ENCODE measurements around the gene CLTA. TPM values are rescaled to one million over a fixed set of nuclear protein-coding genes. Genes with fewer than 3 reads are reported as not detected.
"Not testable (repeated sequence)": the region's sequence is repeated elsewhere in the genome, so short reads cannot be mapped to it uniquely, and the experiment has no call there.

Gene CLTA
- total RNA-seq, 4 donors from 2014 or later, result 48.4 to 86.7 (median 69.0) TPM

DNA sequence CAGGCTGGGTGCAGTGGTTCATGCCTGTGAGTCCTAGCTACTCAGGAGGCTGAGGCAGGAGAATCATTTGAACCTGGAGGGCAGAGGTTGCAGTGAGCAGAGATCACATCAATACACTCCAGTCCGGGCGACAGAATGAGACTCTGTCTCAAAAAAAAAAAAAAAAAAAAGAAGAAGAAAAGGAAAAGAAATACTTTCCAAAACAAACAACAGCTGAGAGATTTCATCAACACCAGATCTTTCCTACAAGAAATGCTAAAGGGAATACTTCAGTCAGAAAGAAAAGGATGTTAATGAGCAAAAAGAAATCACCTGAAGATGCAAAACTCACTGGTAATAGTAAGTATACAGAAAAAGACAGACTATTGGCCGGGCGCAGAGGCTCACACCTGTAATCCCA is 13.2 kb upstream of the CLTA start:
- in situ Hi-C loops (cut with MboI; ENCODE audit: low sequenced_read_pairs in 4 of 4), result no loop called here

GRCh38 chr9:36180243-36180642 is 10.5 kb upstream of the CLTA start:
- H3K27ac ChIP-seq; ATAC-seq; in situ Hi-C loops (cut with MboI; ENCODE audit: low sequenced_read_pairs in 4 of 4); H3K36me3 ChIP-seq; DNase-seq; intact Hi-C loops (cut with DNase I; ENCODE audit: low total_unique reads); H3K27me3 ChIP-seq; H3K4me3 ChIP-seq; H3K4me1 ChIP-seq; H3K9me3 ChIP-seq: not testable (repeated sequence)

More for the DNA sequence above, 13.2 kb upstream of the CLTA start:
- intact Hi-C loops (cut with DNase I; ENCODE audit: low total_unique reads), result no loop called here
- no peaks in the 10 kb centered on the region for H3K9me3 ChIP-seq
- H3K27ac ChIP-seq, result no peak overlapping the region
- no peak for ATAC-seq
- DNase-seq, result no peak
- TF ChIP-seq, protein P1, sequence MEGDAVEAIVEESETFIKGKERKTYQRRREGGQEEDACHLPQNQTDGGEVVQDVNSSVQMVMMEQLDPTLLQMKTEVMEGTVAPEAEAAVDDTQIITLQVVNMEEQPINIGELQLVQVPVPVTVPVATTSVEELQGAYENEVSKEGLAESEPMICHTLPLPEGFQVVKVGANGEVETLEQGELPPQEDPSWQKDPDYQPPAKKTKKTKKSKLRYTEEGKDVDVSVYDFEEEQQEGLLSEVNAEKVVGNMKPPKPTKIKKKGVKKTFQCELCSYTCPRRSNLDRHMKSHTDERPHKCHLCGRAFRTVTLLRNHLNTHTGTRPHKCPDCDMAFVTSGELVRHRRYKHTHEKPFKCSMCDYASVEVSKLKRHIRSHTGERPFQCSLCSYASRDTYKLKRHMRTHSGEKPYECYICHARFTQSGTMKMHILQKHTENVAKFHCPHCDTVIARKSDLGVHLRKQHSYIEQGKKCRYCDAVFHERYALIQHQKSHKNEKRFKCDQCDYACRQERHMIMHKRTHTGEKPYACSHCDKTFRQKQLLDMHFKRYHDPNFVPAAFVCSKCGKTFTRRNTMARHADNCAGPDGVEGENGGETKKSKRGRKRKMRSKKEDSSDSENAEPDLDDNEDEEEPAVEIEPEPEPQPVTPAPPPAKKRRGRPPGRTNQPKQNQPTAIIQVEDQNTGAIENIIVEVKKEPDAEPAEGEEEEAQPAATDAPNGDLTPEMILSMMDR (IDR thresholded peaks at IDR 0.05 in 4 of 5, conservative IDR thresholded peaks at IDR 0.05 in 1 of 5), result no peak
- TF ChIP-seq POLR2A (IDR thresholded peaks at IDR 0.05), result no peak
- H3K27me3 ChIP-seq, result no peaks in the 10 kb centered on the region
- no peaks in the 10 kb centered on the region for H3K36me3 ChIP-seq
- H3K4me3 ChIP-seq, result no peak overlapping the region
- no peaks in the 10 kb centered on the region for H3K4me1 ChIP-seq

DNA sequence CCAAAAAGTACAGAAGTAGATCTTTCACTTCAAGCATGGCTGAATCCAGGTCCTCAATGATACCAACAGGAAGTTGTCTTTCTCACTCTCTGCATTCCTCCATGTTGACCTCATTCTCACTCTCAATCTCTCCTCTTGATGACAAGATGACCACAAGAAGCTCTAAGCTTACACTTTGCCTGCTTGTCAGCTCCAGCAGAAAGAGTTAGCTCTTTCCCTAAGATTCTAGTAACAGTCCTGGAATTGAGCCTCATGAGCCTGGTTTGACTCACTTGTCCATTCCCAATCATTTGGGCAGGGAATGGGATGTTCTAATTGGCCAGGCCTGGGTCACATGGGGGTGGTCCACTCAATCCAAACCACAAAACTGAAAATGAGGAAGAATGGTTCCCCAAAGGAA is 3.3 kb upstream of the CLTA start:
- no peak overlapping the region for H3K27ac ChIP-seq
- no peak overlapping the region for H3K4me3 ChIP-seq
- ATAC-seq (no peak), DNase-seq (no peak)
- H3K36me3 ChIP-seq, result no peaks in the 10 kb centered on the region
- TF ChIP-seq POLR2A (IDR thresholded peaks at IDR 0.05), result no peak
- TF ChIP-seq, protein P1 (IDR thresholded peaks at IDR 0.05 in 4 of 5, conservative IDR thresholded peaks at IDR 0.05 in 1 of 5), result no peak
- H3K4me1 ChIP-seq, result peaks cover 10 to 12% of the 10 kb centered on the region in 2 donors
- no peaks in the 10 kb centered on the region for H3K27me3 ChIP-seq
- intact Hi-C loops (cut with DNase I; ENCODE audit: low total_unique reads) (no loop called here), in situ Hi-C loops (cut with MboI; ENCODE audit: low sequenced_read_pairs in 4 of 4) (no loop called here)
- H3K9me3 ChIP-seq, result no peaks in the 10 kb centered on the region

DNA sequence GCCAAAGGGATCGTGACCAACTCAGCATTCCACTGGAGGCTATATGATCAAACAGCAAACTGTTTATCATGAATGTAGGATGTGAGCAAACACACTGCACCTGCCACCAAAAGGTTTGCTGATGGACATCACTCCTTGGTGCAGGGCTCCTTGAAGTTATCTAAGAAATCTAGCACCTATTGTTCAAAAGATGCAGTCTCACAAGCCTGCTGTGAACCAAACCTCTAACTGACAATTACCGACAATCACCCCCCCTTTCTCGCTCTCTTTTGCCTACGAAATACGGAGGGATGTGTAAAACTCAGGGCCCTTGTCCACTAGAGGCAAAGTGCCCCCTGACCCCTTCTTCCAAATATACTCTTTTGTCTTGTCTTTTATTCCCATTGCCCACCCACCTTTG is 2.5 kb upstream of the CLTA start:
- Histone ChIP-seq H3K4me3 (no peak overlapping the region), H3K4me1 (peaks cover 18 to 20% of the 10 kb centered on the region in 2 donors), H3K27ac (no peak overlapping the region), H3K36me3 (no peaks in the 10 kb centered on the region), H3K9me3 (no peaks in the 10 kb centered on the region), H3K27me3 (no peaks in the 10 kb centered on the region)
- TF ChIP-seq, protein P1 (IDR thresholded peaks at IDR 0.05 in 4 of 5, conservative IDR thresholded peaks at IDR 0.05 in 1 of 5), result no peak
- TF ChIP-seq POLR2A (IDR thresholded peaks at IDR 0.05), result no peak
- DNase-seq, result no peak
- intact Hi-C loops (cut with DNase I; ENCODE audit: low total_unique reads), result no loop called here
- ATAC-seq, result no peak
- in situ Hi-C loops (cut with MboI; ENCODE audit: low sequenced_read_pairs in 4 of 4), result no loop called here

- in situ Hi-C loops (cut with MboI; ENCODE audit: low sequenced_read_pairs in 4 of 4), result loop anchor here in 1 of 4 donors (10.0 kb wide), 1 partner anchor 65 kb away; the partner anchor contains the start of gene GNE
- no peak for ATAC-seq
- TF ChIP-seq, protein P1 (IDR thresholded peaks at IDR 0.05 in 4 of 5, conservative IDR thresholded peaks at IDR 0.05 in 1 of 5), result no peak
- no peak for TF ChIP-seq POLR2A (IDR thresholded peaks at IDR 0.05)
- Histone ChIP-seq H3K27me3 (no peaks in the 10 kb centered on the region), H3K4me1 (peaks cover 31 to 36% of the 10 kb centered on the region in 2 donors), H3K4me3 (peak overlapping the region; percentile 59 to 92 (median 84)), H3K36me3 (no peaks in the 10 kb centered on the region), H3K9me3 (no peaks in the 10 kb centered on the region), H3K27ac (peak overlapping the region; percentile 89 to 97 (median 91))
- intact Hi-C loops (cut with DNase I; ENCODE audit: low total_unique reads), result loop anchor here (1.0 to 10.0 kb wide), 6 partner anchors 68 to 1203 kb away; partner anchors contain the start of genes CREB3, DNAJB5, GNE and RNF38
- no peak for DNase-seq
Measured at GRCh38 chr9:36189976-36190375, 745 bp upstream of the CLTA start.
